ENCODE results near the gene PIM3. TPM values are rescaled to one million over a fixed set of nuclear protein-coding genes. Genes with fewer than 3 reads are reported as not detected.

The PIM3 gene
- total RNA-seq, 1 donor = 19.9 TPM

- Histone ChIP-seq H3K79me2 (ENCODE audit: insufficient read depth, low read length) (peaks cover 13% of the 10 kb centered on the region), H3K4me3 (ENCODE audit: insufficient read depth, low read length) (peak overlapping the region; percentile 93), H3K4me2 (ENCODE audit: insufficient read depth, low read length) (peak overlapping the region; percentile 92), H2AFZ (ENCODE audit: low read length) (peak overlapping the region; percentile 37), H3K9me3 (ENCODE audit: low read depth, low read length) (no peaks in the 10 kb centered on the region), H3K4me1 (ENCODE audit: insufficient read depth, low read length) (peaks cover 7% of the 10 kb centered on the region), H4K20me1 (ENCODE audit: insufficient read depth, low read length) (peaks cover 3% of the 10 kb centered on the region), H3K36me3 (ENCODE audit: insufficient read depth, low read length) (peaks cover 20% of the 10 kb centered on the region), H3K27ac (ENCODE audit: low read depth, low read length) (peak overlapping the region; percentile 45), H3K27me3 (ENCODE audit: insufficient read depth, low read length) (no peaks in the 10 kb centered on the region)
- peak; percentile 91 for DNase-seq (ENCODE audit: insufficient read length, low spot score, missing footprints)
- TF ChIP-seq, protein P1, sequence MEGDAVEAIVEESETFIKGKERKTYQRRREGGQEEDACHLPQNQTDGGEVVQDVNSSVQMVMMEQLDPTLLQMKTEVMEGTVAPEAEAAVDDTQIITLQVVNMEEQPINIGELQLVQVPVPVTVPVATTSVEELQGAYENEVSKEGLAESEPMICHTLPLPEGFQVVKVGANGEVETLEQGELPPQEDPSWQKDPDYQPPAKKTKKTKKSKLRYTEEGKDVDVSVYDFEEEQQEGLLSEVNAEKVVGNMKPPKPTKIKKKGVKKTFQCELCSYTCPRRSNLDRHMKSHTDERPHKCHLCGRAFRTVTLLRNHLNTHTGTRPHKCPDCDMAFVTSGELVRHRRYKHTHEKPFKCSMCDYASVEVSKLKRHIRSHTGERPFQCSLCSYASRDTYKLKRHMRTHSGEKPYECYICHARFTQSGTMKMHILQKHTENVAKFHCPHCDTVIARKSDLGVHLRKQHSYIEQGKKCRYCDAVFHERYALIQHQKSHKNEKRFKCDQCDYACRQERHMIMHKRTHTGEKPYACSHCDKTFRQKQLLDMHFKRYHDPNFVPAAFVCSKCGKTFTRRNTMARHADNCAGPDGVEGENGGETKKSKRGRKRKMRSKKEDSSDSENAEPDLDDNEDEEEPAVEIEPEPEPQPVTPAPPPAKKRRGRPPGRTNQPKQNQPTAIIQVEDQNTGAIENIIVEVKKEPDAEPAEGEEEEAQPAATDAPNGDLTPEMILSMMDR (IDR thresholded peaks at IDR 0.05; ENCODE audit: extremely low read depth, low read depth, low read length) = no peak
These were observed 41.4 kb upstream of the PIM3 start for GRCh38 chr22:49918911-49919881.

- DNase-seq (ENCODE audit: insufficient read length, low spot score, missing footprints) = no peak
- no peaks in the 10 kb centered on the region for H3K9me3 ChIP-seq (ENCODE audit: low read depth, low read length)
- no peak overlapping the region for H3K4me3 ChIP-seq (ENCODE audit: insufficient read depth, low read length)
- H3K4me2 ChIP-seq (ENCODE audit: insufficient read depth, low read length) = no peak overlapping the region
- peaks cover 3% of the 10 kb centered on the region for H4K20me1 ChIP-seq (ENCODE audit: insufficient read depth, low read length)
- H3K27ac ChIP-seq (ENCODE audit: low read depth, low read length) = no peak overlapping the region
- H3K27me3 ChIP-seq (ENCODE audit: insufficient read depth, low read length) = no peaks in the 10 kb centered on the region
- H3K4me1 ChIP-seq (ENCODE audit: insufficient read depth, low read length) = peaks cover 7% of the 10 kb centered on the region
- H3K36me3 ChIP-seq (ENCODE audit: insufficient read depth, low read length) = peaks cover 22% of the 10 kb centered on the region
- no peak overlapping the region for H2AFZ ChIP-seq (ENCODE audit: low read length)
- peaks cover 13% of the 10 kb centered on the region for H3K79me2 ChIP-seq (ENCODE audit: insufficient read depth, low read length)
- TF ChIP-seq, protein P1 (IDR thresholded peaks at IDR 0.05; ENCODE audit: extremely low read depth, low read depth, low read length) = no peak
These were observed 39.7 kb upstream of the PIM3 start for GRCh38 chr22:49920859-49921258.

DNA sequence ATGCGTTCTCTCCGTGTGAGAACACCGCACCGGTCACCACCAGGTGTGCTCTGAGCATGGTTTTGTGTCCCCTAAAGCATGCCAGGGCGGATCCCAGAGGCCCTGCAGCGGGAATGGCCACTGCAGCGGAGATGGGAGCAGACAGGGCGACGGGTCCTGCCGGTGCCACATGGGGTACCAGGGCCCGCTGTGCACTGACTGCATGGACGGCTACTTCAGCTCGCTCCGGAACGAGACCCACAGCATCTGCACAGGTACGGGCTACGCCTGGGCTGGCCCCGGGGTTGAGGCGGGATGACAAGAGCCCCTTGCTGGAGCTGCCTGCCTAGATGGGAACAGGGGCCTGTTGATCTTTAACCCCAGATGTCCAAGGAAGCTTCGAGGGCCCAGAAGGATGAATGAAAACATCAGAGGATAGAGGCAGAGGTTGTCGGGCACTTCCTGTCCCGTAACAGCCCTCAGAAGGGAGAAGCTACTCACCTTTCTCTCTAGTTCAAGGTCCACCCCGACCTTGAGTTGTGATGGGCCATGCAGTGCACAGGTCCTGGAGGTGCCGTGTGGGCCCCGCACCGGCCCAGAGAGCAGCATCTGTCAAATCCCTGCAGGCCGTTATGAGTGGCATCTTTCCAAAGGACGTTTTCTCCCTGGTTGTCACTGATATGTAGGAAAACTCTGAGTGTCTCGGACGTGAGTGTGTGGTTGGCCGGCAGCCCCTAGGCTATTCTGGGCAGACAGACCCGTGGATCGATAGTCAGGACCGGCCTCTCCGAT, 38.9 kb upstream of the PIM3 start:
- Histone ChIP-seq H3K27ac (ENCODE audit: low read depth, low read length) (no peak overlapping the region), H3K4me1 (ENCODE audit: insufficient read depth, low read length) (peaks cover 7% of the 10 kb centered on the region), H4K20me1 (ENCODE audit: insufficient read depth, low read length) (peaks cover 3% of the 10 kb centered on the region), H3K4me3 (ENCODE audit: insufficient read depth, low read length) (no peak overlapping the region), H3K4me2 (ENCODE audit: insufficient read depth, low read length) (no peak overlapping the region), H3K9me3 (ENCODE audit: low read depth, low read length) (no peaks in the 10 kb centered on the region), H3K79me2 (ENCODE audit: insufficient read depth, low read length) (peaks cover 13% of the 10 kb centered on the region), H3K36me3 (ENCODE audit: insufficient read depth, low read length) (peaks cover 22% of the 10 kb centered on the region), H2AFZ (ENCODE audit: low read length) (no peak overlapping the region), H3K27me3 (ENCODE audit: insufficient read depth, low read length) (no peaks in the 10 kb centered on the region)
- TF ChIP-seq, protein P1 (IDR thresholded peaks at IDR 0.05; ENCODE audit: extremely low read depth, low read depth, low read length) = no peak
- peak; percentile 42 for DNase-seq (ENCODE audit: insufficient read length, low spot score, missing footprints)

- H3K27ac ChIP-seq (ENCODE audit: low read depth, low read length) = no peak overlapping the region
- peaks cover 3% of the 10 kb centered on the region for H4K20me1 ChIP-seq (ENCODE audit: insufficient read depth, low read length)
- no peak overlapping the region for H2AFZ ChIP-seq (ENCODE audit: low read length)
- no peak overlapping the region for H3K4me3 ChIP-seq (ENCODE audit: insufficient read depth, low read length)
- H3K36me3 ChIP-seq (ENCODE audit: insufficient read depth, low read length) = peaks cover 22% of the 10 kb centered on the region
- H3K79me2 ChIP-seq (ENCODE audit: insufficient read depth, low read length) = peaks cover 8% of the 10 kb centered on the region
- TF ChIP-seq, protein P1 (IDR thresholded peaks at IDR 0.05; ENCODE audit: extremely low read depth, low read depth, low read length) = no peak
- no peaks in the 10 kb centered on the region for H3K27me3 ChIP-seq (ENCODE audit: insufficient read depth, low read length)
- DNase-seq (ENCODE audit: insufficient read length, low spot score, missing footprints) = no peak
- no peak overlapping the region for H3K4me2 ChIP-seq (ENCODE audit: insufficient read depth, low read length)
- no peaks in the 10 kb centered on the region for H3K9me3 ChIP-seq (ENCODE audit: low read depth, low read length)
- peaks cover 7% of the 10 kb centered on the region for H3K4me1 ChIP-seq (ENCODE audit: insufficient read depth, low read length)
These were observed 38.1 kb upstream of the PIM3 start for GRCh38 chr22:49922484-49922883.

Data from osteoblast (primary cell).